NCI-H2029 treated with DMSO at 0.1 percent for 48 hours (cell line): Measurements from ENCODE around the gene SVEP1.

Experiments used
- DNase-seq: peaks from one replicate; lab custom pipeline; 2025; lab: John Stamatoyannopoulos, UW

SVEP1 gene

GRCh38 chr9:110317911-110318310 lies 261.6 kb downstream of the SVEP1 start:
- DNase-seq = no peak

- DNase-seq = no peak
Measured at GRCh38 chr9:110316261-110317075, 263.1 kb downstream of the SVEP1 start.
